SJSA1 (cell line): ENCODE results near the gene APCDD1L. TPM values are rescaled to one million over a fixed set of nuclear protein-coding genes. Genes with fewer than 3 reads are reported as not detected.

Experiments used
- DNase-seq, 2 experiments: peaks; one replicate each; pipeline ENCODE4 v3.0.0-alpha.2; 2015 to 2020; ENCODE audit warnings: low spot score in 2 of 2, low read depth in 1 of 2
- H3K27ac ChIP-seq: fragments of 250-450 bp; sonication (Bioruptor Pico); 2 replicates; pipeline ENCODE4 v1.5.1; 2020; ENCODE audit warnings: mild to moderate bottlenecking, moderate library complexity
- H3K27me3 ChIP-seq: fragments of 250-450 bp; sonication (Bioruptor Pico); replicated peaks from 2 replicates; pipeline ENCODE4 v1.5.1; 2020; ENCODE audit warnings: mild to moderate bottlenecking, moderate library complexity
- H3K36me3 ChIP-seq: fragments of 250-450 bp; sonication (Bioruptor Pico); 2 replicates; pipeline ENCODE4 v1.5.1; 2020; ENCODE audit warnings: mild to moderate bottlenecking
- H3K4me1 ChIP-seq: fragments of 250-450 bp; sonication (Bioruptor Pico); replicated peaks from 2 replicates; pipeline ENCODE4 v1.6.1; 2021; ENCODE audit warnings: mild to moderate bottlenecking
- H3K4me3 ChIP-seq: fragments of 250-450 bp; sonication (Bioruptor Pico); 2 replicates; pipeline ENCODE4 v1.5.1; 2020; ENCODE audit warnings: mild to moderate bottlenecking
- H3K9me3 ChIP-seq: fragments of 250-450 bp; sonication (Bioruptor Pico); replicated peaks from 2 replicates; pipeline ENCODE4 v1.5.1; 2020; ENCODE audit warnings: mild to moderate bottlenecking
- total RNA-seq: library from RNA; depleted of rRNA; stranded (reverse); fragments of >200 nt; shearing (Covaris generic); gene quantifications from 2 replicates; pipeline ENCODE4 v1.2.3, GENCODE V29; 2014

APCDD1L gene
- total RNA-seq, 1 experiment from 2014 or later, result 0.24 TPM

GRCh38 chr20:58467572-58468527 lies 47.3 kb downstream of the APCDD1L start:
- H3K4me3 ChIP-seq, result no peak overlapping the region
- DNase-seq, result no peak
- no peaks in the 10 kb centered on the region for H3K36me3 ChIP-seq
- H3K9me3 ChIP-seq, result no peaks in the 10 kb centered on the region
- H3K4me1 ChIP-seq, result no peaks in the 10 kb centered on the region
- no peak overlapping the region for H3K27ac ChIP-seq
- no peaks in the 10 kb centered on the region for H3K27me3 ChIP-seq

GRCh38 chr20:58466729-58467571 lies 48.2 kb downstream of the APCDD1L start:
- DNase-seq, result no peak
- Histone ChIP-seq H3K4me1 (peaks cover 5% of the 10 kb centered on the region), H3K36me3 (no peaks in the 10 kb centered on the region), H3K27me3 (no peaks in the 10 kb centered on the region), H3K27ac (no peak overlapping the region), H3K4me3 (no peak overlapping the region), H3K9me3 (no peaks in the 10 kb centered on the region)

- H3K27ac ChIP-seq, result no peak overlapping the region
- no peaks in the 10 kb centered on the region for H3K36me3 ChIP-seq
- no peaks in the 10 kb centered on the region for H3K9me3 ChIP-seq
- H3K27me3 ChIP-seq, result no peaks in the 10 kb centered on the region
- DNase-seq, result no peak
- peaks cover 11% of the 10 kb centered on the region for H3K4me1 ChIP-seq
- no peak overlapping the region for H3K4me3 ChIP-seq
Observed at GRCh38 chr20:58466095-58466708, 49.0 kb downstream of the APCDD1L start.

- H3K36me3 ChIP-seq, result no peaks in the 10 kb centered on the region
- no peaks in the 10 kb centered on the region for H3K27me3 ChIP-seq
- no peaks in the 10 kb centered on the region for H3K9me3 ChIP-seq
- H3K27ac ChIP-seq, result no peak overlapping the region
- H3K4me1 ChIP-seq, result peaks cover 14% of the 10 kb centered on the region
- no peak for DNase-seq
- no peak overlapping the region for H3K4me3 ChIP-seq
Observed at GRCh38 chr20:58464838-58465237, 50.4 kb downstream of the APCDD1L start.

- DNase-seq, result no peak
- Histone ChIP-seq H3K36me3 (no peaks in the 10 kb centered on the region), H3K27ac (no peak overlapping the region), H3K27me3 (no peaks in the 10 kb centered on the region), H3K4me3 (no peak overlapping the region), H3K4me1 (peaks cover 21% of the 10 kb centered on the region), H3K9me3 (no peaks in the 10 kb centered on the region)
Observed at GRCh38 chr20:58463256-58463655, 51.9 kb downstream of the APCDD1L start.

GRCh38 chr20:58461899-58462298 lies 53.3 kb downstream of the APCDD1L start:
- Histone ChIP-seq H3K36me3 (no peaks in the 10 kb centered on the region), H3K27ac (peak overlapping the region; percentile 60), H3K9me3 (no peaks in the 10 kb centered on the region), H3K27me3 (no peaks in the 10 kb centered on the region), H3K4me1 (peaks cover 34% of the 10 kb centered on the region), H3K4me3 (no peak overlapping the region)
- DNase-seq, result peak in 1 of 2 experiments; percentile 46

GRCh38 chr20:58461104-58461503 lies 54.1 kb downstream of the APCDD1L start:
- Histone ChIP-seq H3K27me3 (no peaks in the 10 kb centered on the region), H3K36me3 (no peaks in the 10 kb centered on the region), H3K4me1 (peaks cover 36% of the 10 kb centered on the region), H3K27ac (peak overlapping the region; percentile 60; the same call in 1 of the 2 replicates), H3K9me3 (no peaks in the 10 kb centered on the region), H3K4me3 (no peak overlapping the region)
- DNase-seq, result no peak

GRCh38 chr20:58459058-58459750 lies 56.0 kb downstream of the APCDD1L start:
- Histone ChIP-seq H3K4me1 (peaks cover 36% of the 10 kb centered on the region), H3K27me3 (no peaks in the 10 kb centered on the region), H3K4me3 (no peak overlapping the region), H3K36me3 (no peaks in the 10 kb centered on the region), H3K27ac (no peak overlapping the region), H3K9me3 (no peaks in the 10 kb centered on the region)
- DNase-seq, result no peak

GRCh38 chr20:58458342-58459057 lies 56.7 kb downstream of the APCDD1L start:
- peaks cover 36% of the 10 kb centered on the region for H3K4me1 ChIP-seq
- peak in 1 of 2 experiments; percentile 27 for DNase-seq
- H3K27me3 ChIP-seq, result no peaks in the 10 kb centered on the region
- H3K27ac ChIP-seq, result peak overlapping the region; percentile 15; the same call in 1 of the 2 replicates
- H3K4me3 ChIP-seq, result no peak overlapping the region
- no peaks in the 10 kb centered on the region for H3K36me3 ChIP-seq
- H3K9me3 ChIP-seq, result no peaks in the 10 kb centered on the region

GRCh38 chr20:58457083-58457695 lies 58.0 kb downstream of the APCDD1L start:
- no peaks in the 10 kb centered on the region for H3K36me3 ChIP-seq
- peaks cover 34% of the 10 kb centered on the region for H3K4me1 ChIP-seq
- no peaks in the 10 kb centered on the region for H3K27me3 ChIP-seq
- no peak overlapping the region for H3K4me3 ChIP-seq
- DNase-seq, result peak; percentile 28 to 70
- H3K9me3 ChIP-seq, result no peaks in the 10 kb centered on the region
- H3K27ac ChIP-seq, result peak overlapping the region; percentile 15; the same call in 1 of the 2 replicates

- Histone ChIP-seq H3K27me3 (no peaks in the 10 kb centered on the region), H3K27ac (no peak overlapping the region), H3K36me3 (peaks cover 17% of the 10 kb centered on the region), H3K4me1 (peaks cover 23% of the 10 kb centered on the region), H3K4me3 (no peak overlapping the region), H3K9me3 (no peaks in the 10 kb centered on the region)
- no peak for DNase-seq
Observed at GRCh38 chr20:58454460-58454859, 60.7 kb downstream of the APCDD1L start.

GRCh38 chr20:58453391-58453790 lies 61.8 kb downstream of the APCDD1L start:
- Histone ChIP-seq H3K4me1 (peaks cover 17% of the 10 kb centered on the region), H3K4me3 (no peak overlapping the region), H3K9me3 (no peaks in the 10 kb centered on the region), H3K36me3 (peaks cover 24% of the 10 kb centered on the region), H3K27me3 (no peaks in the 10 kb centered on the region), H3K27ac (no peak overlapping the region)
- no peak for DNase-seq
